Measurements from ENCODE around the gene CTDSP1. TPM values are rescaled to one million over a fixed set of nuclear protein-coding genes. Genes with fewer than 3 reads are reported as not detected.

CTDSP1 gene, protein sequence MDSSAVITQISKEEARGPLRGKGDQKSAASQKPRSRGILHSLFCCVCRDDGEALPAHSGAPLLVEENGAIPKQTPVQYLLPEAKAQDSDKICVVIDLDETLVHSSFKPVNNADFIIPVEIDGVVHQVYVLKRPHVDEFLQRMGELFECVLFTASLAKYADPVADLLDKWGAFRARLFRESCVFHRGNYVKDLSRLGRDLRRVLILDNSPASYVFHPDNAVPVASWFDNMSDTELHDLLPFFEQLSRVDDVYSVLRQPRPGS
- 69.6 and 90.4 TPM in 2 replicates for total RNA-seq

DNA sequence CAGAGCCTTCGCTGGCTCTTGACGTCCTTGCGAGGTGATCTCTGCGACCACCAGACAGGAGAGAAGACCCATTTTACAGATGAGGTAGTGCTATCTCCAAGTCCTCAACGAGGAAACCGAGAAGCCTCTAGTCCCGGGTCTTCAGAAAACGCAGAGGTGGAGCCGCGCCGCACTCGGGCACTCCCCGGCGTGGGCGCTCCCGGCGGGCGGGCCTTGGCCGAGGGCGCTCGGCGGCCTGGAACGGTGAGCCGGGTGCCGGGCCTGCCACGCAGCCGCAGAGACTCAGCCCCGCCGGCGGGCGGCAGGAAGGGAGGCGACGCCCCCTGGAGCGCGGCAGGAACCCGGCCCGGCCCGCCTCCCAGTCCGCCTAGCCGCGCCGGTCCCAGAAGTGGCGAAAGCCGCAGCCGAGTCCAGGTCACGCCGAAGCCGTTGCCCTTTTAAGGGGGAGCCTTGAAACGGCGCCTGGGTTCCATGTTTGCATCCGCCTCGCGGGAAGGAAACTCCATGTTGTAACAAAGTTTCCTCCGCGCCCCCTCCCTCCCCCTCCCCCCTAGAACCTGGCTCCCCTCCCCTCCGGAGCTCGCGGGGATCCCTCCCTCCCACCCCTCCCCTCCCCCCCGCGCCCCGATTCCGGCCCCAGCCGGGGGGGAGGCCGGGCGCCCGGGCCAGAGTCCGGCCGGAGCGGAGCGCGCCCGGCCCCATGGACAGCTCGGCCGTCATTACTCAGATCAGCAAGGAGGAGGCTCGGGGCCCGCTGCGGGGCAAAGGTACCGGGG lies at the start of gene CTDSP1:
TSS of gene CTDSP1 (plus strand) at position 478 of the 776 bp plus-strand sequence. CDS start at position 701, 223 bp downstream.

DNA sequence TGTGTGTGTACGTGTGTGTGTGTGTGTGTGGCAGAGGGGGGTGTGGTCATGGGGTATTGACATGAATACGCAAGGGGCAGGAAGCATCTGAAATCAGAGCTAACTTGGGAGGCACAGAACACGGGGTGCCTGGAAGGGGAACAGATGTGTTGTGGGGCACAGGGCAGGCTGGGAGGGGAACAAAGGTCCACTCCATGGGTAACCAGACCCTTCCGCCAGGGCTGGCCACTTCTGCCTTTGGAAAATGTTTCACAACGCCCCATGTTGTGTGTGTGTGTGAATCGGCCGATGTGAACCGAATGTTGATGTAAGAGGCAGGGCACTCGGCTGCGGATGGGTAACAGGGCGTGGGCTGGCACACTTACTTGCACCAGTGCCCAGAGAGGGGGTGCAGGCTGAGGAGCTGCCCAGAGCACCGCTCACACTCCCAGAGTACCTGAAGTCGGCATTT lies 17.7 kb upstream of the CTDSP1 start, which contains the start of gene SLC11A1:
TSS of gene SLC11A1 (plus strand) at position 358 of the 451 bp plus-strand sequence. CDS start 96 bp downstream, outside the sequence.

DNA sequence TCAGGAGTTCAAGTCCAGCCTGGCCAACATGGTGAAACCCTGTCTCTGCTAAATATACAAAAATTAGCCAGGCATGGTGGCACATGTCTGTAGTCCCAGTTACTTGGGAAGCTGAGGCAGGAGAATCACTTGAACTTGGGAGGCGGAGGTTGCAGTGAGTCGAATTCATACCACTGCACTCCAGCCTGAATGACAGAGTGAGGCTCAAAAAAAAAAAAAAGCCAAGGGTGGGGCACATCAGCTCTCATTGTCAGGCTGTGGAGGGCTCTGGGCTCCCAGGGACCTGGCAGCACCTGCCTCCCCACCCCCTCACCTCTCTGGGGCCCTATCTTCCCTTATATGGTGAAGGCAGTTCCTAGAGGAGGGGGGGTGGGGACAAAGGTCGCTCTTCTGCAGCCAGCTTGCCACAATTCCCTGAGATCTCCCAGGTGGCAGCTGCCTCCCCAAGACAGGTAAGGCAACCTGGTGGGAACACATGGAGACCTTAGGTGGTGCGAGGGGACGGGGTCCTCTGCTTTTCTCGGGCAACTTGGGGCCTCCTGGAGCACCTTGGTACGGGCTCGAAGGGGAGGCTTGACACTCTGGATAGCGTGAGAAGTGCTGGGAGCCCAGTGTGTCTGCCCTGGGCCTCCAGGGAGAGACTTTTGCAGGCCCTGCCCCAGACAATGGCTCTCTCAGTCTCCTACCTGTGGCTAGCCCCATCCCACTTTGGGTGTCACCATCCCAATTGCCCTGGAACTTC lies 19.2 kb downstream of the CTDSP1 start, which contains the start of gene VIL1:
TSS of gene VIL1 (plus strand) at position 407 of the 742 bp plus-strand sequence. CDS start 4,656 bp downstream, outside the sequence.

Other genes with a start within 250 kb of the CTDSP1 start
- not detected in 2 replicates for gene CXCR1, start 232.9 kb upstream of the CTDSP1 start, total RNA-seq
- 230 and 471 TPM in 2 replicates for gene ARPC2, start 182.7 kb upstream of the CTDSP1 start, total RNA-seq
- gene GPBAR1, start 138.9 kb upstream of the CTDSP1 start, total RNA-seq = 0.47 TPM in 1 of 2 replicates, not detected in the other
- 87.8 and 112 TPM in 2 replicates for gene AAMP, start 129.7 kb upstream of the CTDSP1 start, total RNA-seq
- 45.0 and 64.1 TPM in 2 replicates for gene PNKD, start 129.3 kb upstream of the CTDSP1 start, total RNA-seq
- 121 and 180 TPM in 2 replicates for gene TMBIM1, start 107.4 kb upstream of the CTDSP1 start, total RNA-seq
- not detected in 2 replicates for gene CATIP, start 43.0 kb upstream of the CTDSP1 start, total RNA-seq
- 0.26 and 0.35 TPM in 2 replicates for gene SLC11A1, start 17.6 kb upstream of the CTDSP1 start, total RNA-seq
- gene VIL1, start 19.3 kb downstream of the CTDSP1 start, total RNA-seq = not detected in 2 replicates
- gene USP37, start 168.5 kb downstream of the CTDSP1 start, total RNA-seq = 2.9 and 3.6 TPM in 2 replicates
- 39.3 and 40.7 TPM in 2 replicates for gene CNOT9, start 169.0 kb downstream of the CTDSP1 start, total RNA-seq
- gene PLCD4, start 208.0 kb downstream of the CTDSP1 start, total RNA-seq = 0.94 and 2.7 TPM in 2 replicates

Data from pericardium fibroblast (primary cell).